HepG2 (cell line): ENCODE results near the gene PDE3A. TPM values are rescaled to one million over a fixed set of nuclear protein-coding genes. Genes with fewer than 3 reads are reported as not detected.
A peak's percentile ranks its signal among the peaks of the same experiment; 100 is the strongest.

Experiments
- ATAC-seq: fragments of 200-7000 bp; cut with Tn5 transposase; 3 replicates; pipeline ENCODE4 v1.9.1; 2020; ENCODE audit warnings: mild to moderate bottlenecking, moderate library complexity
- BruUV-seq: library from RNA; stranded (reverse); fragments of 400-500 nt; replicated peaks from 2 replicates; lab custom pipeline; 2021; lab: Mats Ljungman, UMichigan
- CTCF ChIA-PET: fragments of 300-600 bp; formaldehyde crosslinking; extraction: SDS; loops from one replicate; lab custom pipeline; 2021; ENCODE audit warnings: low total read pairs, inconsistent platforms, low intra/inter-chr PET ratio; lab: Yijun Ruan, JAX
- POLR2A ChIA-PET: fragments of 350-600 bp; sonication (Branson Sonifier 250); formaldehyde crosslinking; loops from one replicate; lab custom pipeline; 2020; ENCODE audit warnings: antibody characterized with exemption, inconsistent platforms; lab: Yijun Ruan, JAX
- DNase-seq: peaks from one replicate; pipeline ENCODE4 v3.0.0-alpha.2; 2015; ENCODE audit warnings: low spot score
- FAIRE-seq: peaks from 3 replicates; lab custom pipeline; 2011; peaks lifted over from hg19 to GRCh38; lab: Jason Lieb, UNC
- H2AFZ ChIP-seq: one replicate; pipeline ENCODE4 v1.6.1; 2011; ENCODE audit warnings: low read length, inconsistent platforms
- H3K27ac ChIP-seq: fragments of 300-600 bp; 3 replicates; pipeline ENCODE4 v1.8.0; 2011; ENCODE audit warnings: mixed run types, mild to moderate bottlenecking, mixed read lengths, low read length, inconsistent platforms; ENCODE audit not compliant: insufficient read depth; ENCODE audit errors: extremely low read length
- H3K27me3 ChIP-seq, 2 experiments: fragments of 200-600 bp in 1 of 2; 2 replicates in 1 of 2; 3 replicates in 1 of 2; pipeline versions ENCODE4 v1.6.0 to v1.8.0; 2011; ENCODE audit warnings: low read length in 2 of 2, mild to moderate bottlenecking in 2 of 2, moderate library complexity in 2 of 2, inconsistent platforms in 1 of 2; ENCODE audit not compliant: insufficient read depth in 2 of 2, control insufficient read depth in 1 of 2
- H3K36me3 ChIP-seq, 2 experiments: fragments of 200-600 bp in 1 of 2; replicated peaks in 1 of 2; 2 replicates in 1 of 2; 3 replicates in 1 of 2; pipeline versions ENCODE4 v1.5.1 to v1.8.0; 2011; ENCODE audit warnings: low read length in 2 of 2, inconsistent platforms in 1 of 2; ENCODE audit not compliant: insufficient read depth in 2 of 2, control insufficient read depth in 1 of 2
- H3K4me1 ChIP-seq: 2 replicates; pipeline ENCODE4 v1.5.1; 2012; ENCODE audit warnings: low read length, inconsistent platforms; ENCODE audit not compliant: insufficient read depth
- H3K4me2 ChIP-seq: 2 replicates; pipeline ENCODE4 v1.6.0; 2011; ENCODE audit warnings: low read depth, low read length, inconsistent platforms
- H3K4me3 ChIP-seq, 3 experiments: fragments of 200-600 bp in 1 of 3; sonication (generic), shearing (Covaris generic) in 1 of 3; replicated peaks in 1 of 3; 2 replicates each; pipeline ENCODE4 v1.5.1; 2011 to 2016; ENCODE audit warnings: low read length in 3 of 3, inconsistent platforms in 2 of 3, low read depth in 2 of 3, mild to moderate bottlenecking in 2 of 3, control low read depth in 1 of 3, mixed read lengths in 1 of 3; ENCODE audit not compliant: insufficient read depth in 1 of 3
- H3K79me2 ChIP-seq: one replicate; pipeline ENCODE4 v1.6.1; 2011; ENCODE audit warnings: low read length, inconsistent platforms; ENCODE audit not compliant: insufficient read depth
- H3K9ac ChIP-seq: 2 replicates; pipeline ENCODE4 v1.6.0; 2011; ENCODE audit warnings: mild to moderate bottlenecking, low read depth, low read length, inconsistent platforms; ENCODE audit not compliant: insufficient read depth
- H3K9me3 ChIP-seq: 2 replicates; pipeline ENCODE4 v1.5.1; 2012; ENCODE audit warnings: mild to moderate bottlenecking, low read length
- H4K20me1 ChIP-seq: 2 replicates; pipeline ENCODE4 v1.6.0; 2011; ENCODE audit warnings: inconsistent platforms, mild to moderate bottlenecking, low read length, moderate library complexity; ENCODE audit not compliant: insufficient read depth
- CREB1 ChIP-seq, 2 experiments: fragments of 450-650 bp in 1 of 2; IDR thresholded peaks; 2 replicates each; pipeline ENCODE4 v1.6.1; 2016 to 2017; ENCODE audit warnings: control low read depth in 1 of 2, mild to moderate bottlenecking in 1 of 2, missing compliant biosample characterization in 1 of 2, missing genetic modification characterization in 1 of 2
- HDAC1 ChIP-seq: sonication (generic); formaldehyde crosslinking; IDR thresholded peaks from 2 replicates; pipeline ENCODE4 v1.5.1; 2020; ENCODE audit warnings: mild to moderate bottlenecking, missing genetic modification reagents
- NFKBIZ ChIP-seq: IDR thresholded peaks from 2 replicates; pipeline ENCODE4 v1.6.1; 2018; ENCODE audit warnings: missing genetic modification reagents, missing compliant biosample characterization
- PCBP1 ChIP-seq: fragments of 200-400 bp; formaldehyde crosslinking; IDR thresholded peaks from 2 replicates; pipeline ENCODE4 v1.6.1; 2017; ENCODE audit warnings: mild to moderate bottlenecking, low read depth, low read length, borderline replicate concordance
- ZNF234 ChIP-seq: sonication (generic); formaldehyde crosslinking; conservative IDR thresholded peaks from 2 replicates; pipeline ENCODE4 v1.5.1; 2020; ENCODE audit warnings: mild to moderate bottlenecking, missing genetic modification reagents
- WGBS: methylation state at CpG from one replicate; pipeline ENCODE4 v1.1.6; 2017; ENCODE audit warnings: low lambda C conversion rate; 5-methylcytosine and 5-hydroxymethylcytosine counted together
- in situ Hi-C: cut with HindIII; loops from 2 replicates; pipeline ENCODE4 v1.10.0; 2017; ENCODE audit warnings: low pct_unique_long_range_greater_than_20kb; ENCODE audit not compliant: extremely low pct_ligation_motif_present
- intact Hi-C: fragments of 100-400 bp; cut with micrococcal nuclease; formaldehyde crosslinking; loops from one replicate; pipeline ENCODE4 v1.10.0; 2022; ENCODE audit not compliant: unreplicated experiment
- polyA plus RNA-seq, 8 experiments: library from polyadenylated mRNA; depleted of rRNA in 3 of 8; stranded (reverse) in 7 of 8; unstranded in 1 of 8; fragments of >200 nt; fragmentation: Illumina TruSeq in 4 of 8; extraction: Trizol in 4 of 8; gene quantifications; 2 replicates each; pipeline versions ENCODE4 v1.2.1 to v1.2.3, GENCODE V29; 2011 to 2016; ENCODE audit warnings: low read depth in 4 of 8, missing spikeins in 1 of 8, mixed read lengths in 1 of 8; ENCODE audit not compliant: insufficient read depth in 1 of 8
- total RNA-seq, 5 experiments: library from RNA; depleted of rRNA; stranded (reverse); fragments of >200 nt; fragmentation: Illumina TruSeq; extraction: Trizol; gene quantifications; 2 replicates each; pipeline ENCODE4 v1.2.3, GENCODE V29; 2016; ENCODE audit warnings: low read depth in 1 of 5

PDE3A gene
- total and polyA plus RNA-seq, 2 of the 13 experiments (the other 11 are each of a cell fraction or from before 2014, with no cell fraction given) = 0.77 to 1.5 TPM

DNA sequence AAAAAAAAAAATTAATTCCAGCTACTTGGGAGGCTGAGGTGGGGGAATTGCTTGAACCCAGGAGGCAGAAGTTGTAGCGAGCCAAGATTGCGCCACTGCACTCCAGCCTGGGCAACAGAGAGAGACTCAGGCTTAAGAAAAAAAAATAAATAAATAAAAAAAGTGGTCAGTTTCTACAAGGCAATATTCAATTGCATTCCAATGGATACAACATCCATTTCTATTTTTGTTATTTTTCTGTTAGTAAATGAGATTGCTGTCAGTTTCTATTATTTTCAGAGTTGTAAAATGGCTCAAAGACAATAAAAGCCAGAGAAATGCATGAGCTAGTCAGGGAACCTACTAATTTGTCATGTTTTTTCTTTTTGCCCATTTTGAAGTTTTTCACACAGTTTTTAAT, 119.2 kb downstream of the PDE3A start:
- no peak overlapping the region for H3K9ac ChIP-seq
- no TSS peak for BruUV-seq
- intact Hi-C loops (no loop called here), in situ Hi-C loops (no loop called here)
- H2AFZ ChIP-seq = no peak overlapping the region
- DNase-seq = no peak
- no peaks in the 10 kb centered on the region for H3K9me3 ChIP-seq
- ATAC-seq = no peak
- TF ChIP-seq NFKBIZ (CRISPR knock-in tag) (no peak), PCBP1 (no peak)
- H3K27ac ChIP-seq = no peak overlapping the region
- H3K27me3 ChIP-seq = no peaks in the 10 kb centered on the region
- no peak overlapping the region for H3K4me3 ChIP-seq
- ChIA-PET POLR2A (no interaction called here), CTCF (no interaction called here)
- H4K20me1 ChIP-seq = no peaks in the 10 kb centered on the region
- no peaks in the 10 kb centered on the region for H3K79me2 ChIP-seq
- 33% methylated on average over 2 of the region's 2 CpGs for WGBS
- H3K4me1 ChIP-seq = 0 out of 2 replicates have a peak, but pooled peaks cover 3% of the 10 kb centered on the region
- no peak for FAIRE-seq
- no peak overlapping the region for H3K4me2 ChIP-seq
- no peaks in the 10 kb centered on the region for H3K36me3 ChIP-seq

DNA sequence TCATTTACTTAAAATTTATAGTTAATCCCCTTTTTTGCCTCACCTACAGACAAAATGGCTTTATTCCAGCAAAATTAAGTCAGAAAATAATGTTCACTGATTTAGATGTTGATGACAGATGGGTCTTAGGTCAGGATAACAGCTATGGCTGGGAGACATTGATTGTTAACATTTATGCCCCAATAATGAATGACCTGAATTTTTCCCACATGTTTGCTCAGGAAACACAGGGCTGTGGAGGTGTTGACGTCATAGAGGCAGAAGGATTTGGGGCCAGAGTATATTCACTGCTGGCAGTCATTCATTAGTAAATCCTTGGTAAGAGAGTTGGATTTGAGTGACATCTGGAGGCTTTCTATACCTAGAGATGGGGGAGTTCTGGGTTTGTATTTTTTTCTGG, 121.3 kb downstream of the PDE3A start:
- Histone ChIP-seq H3K9ac (no peak overlapping the region), H3K4me2 (no peak overlapping the region), H3K27me3 (no peaks in the 10 kb centered on the region), H3K9me3 (no peaks in the 10 kb centered on the region), H3K4me1 (no peaks in the 10 kb centered on the region), H3K36me3 (no peaks in the 10 kb centered on the region), H4K20me1 (no peaks in the 10 kb centered on the region), H3K79me2 (no peaks in the 10 kb centered on the region), H3K4me3 (no peak overlapping the region), H3K27ac (no peak overlapping the region), H2AFZ (no peak overlapping the region)
- peak; percentile 76 for TF ChIP-seq CREB1 (IDR thresholded peaks at IDR 0.05)
- TF ChIP-seq CREB1 (CRISPR knock-in tag; IDR thresholded peaks at IDR 0.05) = no peak
- TF ChIP-seq ZNF234 (CRISPR knock-in tag) = no peak
- TF ChIP-seq HDAC1 (CRISPR knock-in tag) = no peak
- CTCF ChIA-PET = no interaction called here
- no TSS peak for BruUV-seq
- FAIRE-seq (no peak), ATAC-seq (no peak), DNase-seq (no peak)
- POLR2A ChIA-PET = no interaction called here
- intact Hi-C loops (no loop called here), in situ Hi-C loops (no loop called here)
- 0% methylated on average over 1 of the region's 1 CpG for WGBS
